RWPE2 (cell line): Measurements from ENCODE around the gene KLRF2.

Experiments used
- ATAC-seq: fragments of 200-7000 bp; cut with Tn5 transposase; 3 replicates; pipeline ENCODE4 v1.9.1; 2021; ENCODE audit warnings: low read depth
- DNase-seq: peaks from one replicate; pipeline ENCODE4 v3.0.0-alpha.2; 2020; ENCODE audit warnings: low spot score
- H3K27ac ChIP-seq: fragments of 450-650 bp; 2 replicates; pipeline ENCODE4 v1.5.1; 2017; ENCODE audit warnings: mild to moderate bottlenecking; ENCODE audit not compliant: poor library complexity, severe bottlenecking
- H3K27me3 ChIP-seq: fragments of 250-450 bp; sonication (Bioruptor Pico); 2 replicates; pipeline ENCODE4 v1.5.1; 2021; ENCODE audit warnings: mild to moderate bottlenecking, moderate library complexity; ENCODE audit not compliant: insufficient read depth, poor library complexity, severe bottlenecking
- H3K36me3 ChIP-seq: fragments of 250-450 bp; sonication (Bioruptor Pico); 2 replicates; pipeline ENCODE4 v1.5.1; 2020; ENCODE audit warnings: low read depth, mild to moderate bottlenecking, moderate library complexity
- H3K4me1 ChIP-seq: fragments of 250-450 bp; sonication (Bioruptor Pico); 2 replicates; pipeline ENCODE4 v1.5.1; 2021; ENCODE audit warnings: mild to moderate bottlenecking, moderate library complexity; ENCODE audit not compliant: insufficient read depth, poor library complexity, severe bottlenecking
- H3K4me3 ChIP-seq: fragments of 250-450 bp; sonication (Bioruptor Pico); 2 replicates; pipeline ENCODE4 v1.5.1; 2021; ENCODE audit warnings: mild to moderate bottlenecking, moderate library complexity; ENCODE audit not compliant: severe bottlenecking
- H3K9me3 ChIP-seq: fragments of 250-450 bp; sonication (Bioruptor Pico); 2 replicates; pipeline ENCODE4 v1.5.1; 2021; ENCODE audit warnings: mild to moderate bottlenecking, moderate library complexity; ENCODE audit not compliant: severe bottlenecking
- TF ChIP-seq, protein P1 (sequence below): fragments of 450-650 bp; IDR thresholded peaks from one replicate; pipeline ENCODE4 v1.5.1; 2017; ENCODE audit warnings: mild to moderate bottlenecking, moderate library complexity; ENCODE audit not compliant: poor library complexity, severe bottlenecking

The KLRF2 gene

DNA sequence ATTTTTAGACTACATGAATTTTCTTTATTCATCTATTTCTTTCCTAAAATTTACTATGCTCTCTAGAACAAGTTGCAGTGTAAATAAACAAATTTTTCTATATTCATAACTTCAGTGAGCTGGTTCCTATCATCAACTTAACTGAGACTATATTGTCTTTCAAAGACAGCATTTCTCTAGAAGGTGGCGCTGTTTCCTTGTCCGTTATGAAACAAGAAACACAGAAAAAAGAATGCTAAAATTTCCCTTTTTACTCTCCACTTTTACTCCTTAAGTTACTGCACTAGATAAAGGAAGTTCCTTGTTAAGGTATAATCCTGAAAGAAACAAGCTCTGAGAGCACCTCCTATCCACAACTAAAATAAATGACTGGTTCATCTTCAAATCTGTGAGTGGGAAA lies 59.1 kb downstream of the KLRF2 start:
- Histone ChIP-seq H3K36me3 (no peaks in the 10 kb centered on the region), H3K27me3 (no peaks in the 10 kb centered on the region), H3K4me3 (no peak overlapping the region), H3K9me3 (no peaks in the 10 kb centered on the region), H3K4me1 (no peaks in the 10 kb centered on the region), H3K27ac (no peak overlapping the region)
- ATAC-seq (no peak), DNase-seq (no peak)
- TF ChIP-seq, protein P1, sequence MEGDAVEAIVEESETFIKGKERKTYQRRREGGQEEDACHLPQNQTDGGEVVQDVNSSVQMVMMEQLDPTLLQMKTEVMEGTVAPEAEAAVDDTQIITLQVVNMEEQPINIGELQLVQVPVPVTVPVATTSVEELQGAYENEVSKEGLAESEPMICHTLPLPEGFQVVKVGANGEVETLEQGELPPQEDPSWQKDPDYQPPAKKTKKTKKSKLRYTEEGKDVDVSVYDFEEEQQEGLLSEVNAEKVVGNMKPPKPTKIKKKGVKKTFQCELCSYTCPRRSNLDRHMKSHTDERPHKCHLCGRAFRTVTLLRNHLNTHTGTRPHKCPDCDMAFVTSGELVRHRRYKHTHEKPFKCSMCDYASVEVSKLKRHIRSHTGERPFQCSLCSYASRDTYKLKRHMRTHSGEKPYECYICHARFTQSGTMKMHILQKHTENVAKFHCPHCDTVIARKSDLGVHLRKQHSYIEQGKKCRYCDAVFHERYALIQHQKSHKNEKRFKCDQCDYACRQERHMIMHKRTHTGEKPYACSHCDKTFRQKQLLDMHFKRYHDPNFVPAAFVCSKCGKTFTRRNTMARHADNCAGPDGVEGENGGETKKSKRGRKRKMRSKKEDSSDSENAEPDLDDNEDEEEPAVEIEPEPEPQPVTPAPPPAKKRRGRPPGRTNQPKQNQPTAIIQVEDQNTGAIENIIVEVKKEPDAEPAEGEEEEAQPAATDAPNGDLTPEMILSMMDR: no peak

- Histone ChIP-seq H3K27ac (no peak overlapping the region), H3K4me1 (no peaks in the 10 kb centered on the region), H3K4me3 (no peak overlapping the region), H3K9me3 (no peaks in the 10 kb centered on the region), H3K36me3 (no peaks in the 10 kb centered on the region), H3K27me3 (no peaks in the 10 kb centered on the region)
- ATAC-seq: no peak
- TF ChIP-seq, protein P1: no peak
- no peak for DNase-seq
These were observed 60.5 kb downstream of the KLRF2 start for GRCh38 chr12:9941838-9942237.

GRCh38 chr12:9943240-9943639 lies 62.0 kb downstream of the KLRF2 start:
- Histone ChIP-seq H3K27ac (no peak overlapping the region), H3K27me3 (no peaks in the 10 kb centered on the region), H3K4me3 (no peak overlapping the region), H3K4me1 (no peaks in the 10 kb centered on the region), H3K9me3 (no peaks in the 10 kb centered on the region), H3K36me3 (no peaks in the 10 kb centered on the region)
- TF ChIP-seq, protein P1: no peak
- DNase-seq: no peak
- ATAC-seq: no peak

GRCh38 chr12:9944391-9944790 lies 63.1 kb downstream of the KLRF2 start:
- Histone ChIP-seq H3K36me3 (no peaks in the 10 kb centered on the region), H3K4me3 (no peak overlapping the region), H3K27ac (no peak overlapping the region), H3K4me1 (no peaks in the 10 kb centered on the region), H3K9me3 (no peaks in the 10 kb centered on the region), H3K27me3 (no peaks in the 10 kb centered on the region)
- no peak for ATAC-seq
- no peak for DNase-seq
- TF ChIP-seq, protein P1: no peak
